LoVo (cell line): Measurements from ENCODE around the gene PCYOX1L.

Source experiments
- DNase-seq: peaks from one replicate; pipeline ENCODE4 v3.0.0-alpha.2; 2016; ENCODE audit warnings: low spot score

PCYOX1L gene

DNA sequence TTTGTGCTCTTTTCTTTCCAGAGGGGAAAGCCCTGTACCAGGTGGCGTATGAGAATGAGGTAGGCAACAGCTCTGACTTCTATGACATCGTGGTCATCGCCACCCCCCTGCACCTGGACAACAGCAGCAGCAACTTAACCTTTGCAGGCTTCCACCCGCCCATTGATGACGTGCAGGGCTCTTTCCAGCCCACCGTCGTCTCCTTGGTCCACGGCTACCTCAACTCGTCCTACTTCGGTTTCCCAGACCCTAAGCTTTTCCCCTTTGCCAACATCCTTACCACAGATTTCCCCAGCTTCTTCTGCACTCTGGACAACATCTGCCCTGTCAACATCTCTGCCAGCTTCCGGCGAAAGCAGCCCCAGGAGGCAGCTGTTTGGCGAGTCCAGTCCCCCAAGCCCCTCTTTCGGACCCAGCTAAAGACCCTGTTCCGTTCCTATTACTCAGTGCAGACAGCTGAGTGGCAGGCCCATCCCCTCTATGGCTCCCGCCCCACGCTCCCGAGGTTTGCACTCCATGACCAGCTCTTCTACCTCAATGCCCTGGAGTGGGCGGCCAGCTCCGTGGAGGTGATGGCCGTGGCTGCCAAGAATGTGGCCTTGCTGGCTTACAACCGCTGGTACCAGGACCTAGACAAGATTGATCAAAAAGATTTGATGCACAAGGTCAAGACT is 10.3 kb downstream of the PCYOX1L start:
- DNase-seq = no peak

- no peak for DNase-seq
Measured at GRCh38 chr5:149370878-149371277, 13.0 kb downstream of the PCYOX1L start.

- DNase-seq = peak; percentile 58
Measured at GRCh38 chr5:149371296-149371962, 13.6 kb downstream of the PCYOX1L start.

DNA sequence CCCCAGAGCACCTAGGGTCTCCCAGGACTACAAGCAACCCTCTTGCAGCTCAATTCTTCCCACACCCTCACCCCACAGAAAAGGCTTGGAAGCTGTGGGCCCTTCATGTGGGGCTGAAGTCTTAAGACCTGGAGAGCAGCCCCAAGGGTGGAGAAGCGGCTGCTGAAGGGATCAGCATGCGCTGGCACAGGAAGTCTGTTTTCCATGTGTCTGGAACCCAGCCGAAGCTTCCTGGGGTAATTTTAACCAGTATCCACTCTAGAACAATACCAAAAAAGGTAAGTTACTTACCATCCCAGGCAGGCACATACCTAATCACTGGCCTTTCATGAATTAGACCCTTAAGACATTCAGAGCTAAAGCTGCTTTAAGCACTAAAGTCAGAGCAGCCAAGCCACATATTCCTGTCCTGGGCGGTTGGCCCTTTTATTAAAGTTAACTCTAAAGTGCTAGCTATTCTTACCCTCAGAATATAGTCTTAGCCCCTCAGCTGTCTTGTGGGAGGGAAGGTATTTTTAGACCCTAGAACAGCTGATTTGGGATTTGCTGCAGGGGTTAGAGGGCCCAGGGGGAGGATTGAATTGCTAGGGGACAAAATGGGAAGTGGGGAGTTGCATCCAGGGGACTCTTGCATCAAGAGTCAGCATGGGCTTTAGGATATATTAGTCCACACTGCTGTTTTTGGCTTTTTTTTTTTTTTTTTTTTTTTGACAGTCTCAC is 14.4 kb downstream of the PCYOX1L start:
- DNase-seq = no peak

DNA sequence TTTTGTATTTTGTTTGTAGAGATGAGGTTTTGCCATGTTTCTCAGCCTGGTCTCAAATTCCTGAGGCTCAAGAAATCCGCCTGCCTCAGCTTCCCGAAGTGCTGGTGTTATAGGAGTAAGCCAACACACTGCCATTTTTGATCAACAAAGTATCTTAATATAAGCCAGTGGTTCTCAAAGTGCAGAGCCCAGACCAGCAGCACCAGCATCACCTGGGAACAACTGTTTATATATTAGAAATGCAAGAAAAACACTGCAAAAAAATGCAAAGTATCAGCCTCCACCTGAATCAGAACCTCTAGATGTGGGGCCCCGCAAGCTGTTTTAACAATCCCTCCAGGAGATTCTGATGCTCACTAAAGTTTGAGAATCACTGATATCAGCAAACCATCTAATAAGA is 15.1 kb downstream of the PCYOX1L start:
- DNase-seq = no peak

GRCh38 chr5:149374303-149374702 is 16.5 kb downstream of the PCYOX1L start:
- DNase-seq = no peak

GRCh38 chr5:149374801-149375200 is 17.0 kb downstream of the PCYOX1L start:
- no peak for DNase-seq

DNA sequence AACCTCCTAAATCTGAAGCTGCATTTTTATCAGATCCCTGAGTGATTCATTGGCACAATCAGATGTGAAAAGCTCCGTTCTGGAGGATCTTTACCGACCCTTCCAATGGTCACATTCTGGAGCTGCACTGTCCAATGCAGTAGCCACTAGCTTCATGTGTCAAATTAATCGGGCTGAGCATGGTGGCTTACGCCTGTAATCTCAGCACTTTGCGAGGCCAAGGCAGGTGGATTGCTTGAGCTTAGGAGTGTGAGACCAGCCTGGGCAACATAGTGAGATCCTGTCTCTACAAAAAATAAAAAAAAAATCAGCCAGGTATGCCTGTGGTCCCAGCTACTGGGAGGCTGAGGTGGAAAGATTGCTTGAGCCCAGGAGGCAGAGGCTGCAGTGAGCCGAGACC is 17.6 kb downstream of the PCYOX1L start:
- DNase-seq = no peak

GRCh38 chr5:149376104-149376503 is 18.3 kb downstream of the PCYOX1L start:
- no peak for DNase-seq

- no peak for DNase-seq
Measured at GRCh38 chr5:149376711-149377447, 19.0 kb downstream of the PCYOX1L start.

- no peak for DNase-seq
Measured at GRCh38 chr5:149378241-149378820, 20.5 kb downstream of the PCYOX1L start.

DNA sequence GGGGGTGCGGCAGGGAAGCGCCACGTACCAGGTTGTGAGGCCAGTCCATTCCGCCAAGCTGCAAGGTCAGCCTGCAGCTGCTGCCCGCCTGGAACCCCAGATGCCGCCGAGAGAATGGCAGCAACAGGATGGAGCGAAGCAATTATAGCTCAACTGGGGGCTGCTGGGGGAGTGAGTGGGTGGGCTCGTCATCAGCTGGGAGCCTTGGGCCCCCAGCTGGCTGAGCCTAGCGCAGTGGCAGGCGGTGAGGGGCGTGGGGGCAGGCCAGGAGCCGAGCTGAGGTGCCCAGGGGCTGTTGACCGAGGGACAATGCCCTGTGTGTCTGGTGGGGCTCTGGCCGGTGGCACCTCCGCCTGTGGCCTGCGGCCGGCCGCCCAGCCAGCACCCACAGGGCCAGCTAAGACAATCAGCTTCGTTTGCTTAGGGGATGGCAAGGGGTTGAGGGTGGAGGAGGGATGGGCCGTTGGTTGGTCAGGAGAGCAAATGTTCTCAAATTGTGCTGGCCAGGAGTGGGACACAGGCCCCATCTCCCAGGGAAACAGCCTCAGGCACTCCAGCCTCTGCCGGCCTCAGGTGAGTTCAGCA is 21.4 kb downstream of the PCYOX1L start, which contains the start of gene IL17B:
Gene IL17B, minus strand, starts transcription at position 116 of the 585 bp plus-strand sequence. Its CDS starts 67 bp downstream, at position 49.
- no peak for DNase-seq

DNA sequence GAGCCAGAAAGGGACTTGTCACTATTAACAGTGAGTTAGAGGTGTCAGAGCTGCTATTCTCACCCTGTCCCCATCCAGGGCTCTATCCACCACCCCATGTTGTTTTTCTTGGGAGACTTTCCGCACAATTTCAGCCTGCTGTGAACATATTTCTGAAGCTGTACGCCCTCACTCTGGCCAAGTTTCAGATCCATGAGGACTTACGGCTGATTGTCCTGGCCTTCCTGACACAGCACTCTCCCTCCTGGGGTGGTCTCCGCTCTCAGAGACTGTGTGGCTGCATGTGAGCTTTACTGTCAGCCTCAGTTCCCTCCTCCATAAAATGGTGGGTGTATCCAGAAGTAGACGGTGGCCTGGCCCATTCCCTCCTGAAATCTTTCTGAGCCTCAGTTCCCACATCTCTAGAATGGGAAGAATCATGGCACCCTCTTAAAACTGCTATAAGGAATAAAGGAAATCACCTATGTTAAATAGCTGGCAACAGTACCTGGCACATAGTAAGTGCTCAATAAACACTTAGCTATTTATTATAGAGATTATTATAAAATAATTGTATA is 22.1 kb downstream of the PCYOX1L start:
- DNase-seq = no peak

DNA sequence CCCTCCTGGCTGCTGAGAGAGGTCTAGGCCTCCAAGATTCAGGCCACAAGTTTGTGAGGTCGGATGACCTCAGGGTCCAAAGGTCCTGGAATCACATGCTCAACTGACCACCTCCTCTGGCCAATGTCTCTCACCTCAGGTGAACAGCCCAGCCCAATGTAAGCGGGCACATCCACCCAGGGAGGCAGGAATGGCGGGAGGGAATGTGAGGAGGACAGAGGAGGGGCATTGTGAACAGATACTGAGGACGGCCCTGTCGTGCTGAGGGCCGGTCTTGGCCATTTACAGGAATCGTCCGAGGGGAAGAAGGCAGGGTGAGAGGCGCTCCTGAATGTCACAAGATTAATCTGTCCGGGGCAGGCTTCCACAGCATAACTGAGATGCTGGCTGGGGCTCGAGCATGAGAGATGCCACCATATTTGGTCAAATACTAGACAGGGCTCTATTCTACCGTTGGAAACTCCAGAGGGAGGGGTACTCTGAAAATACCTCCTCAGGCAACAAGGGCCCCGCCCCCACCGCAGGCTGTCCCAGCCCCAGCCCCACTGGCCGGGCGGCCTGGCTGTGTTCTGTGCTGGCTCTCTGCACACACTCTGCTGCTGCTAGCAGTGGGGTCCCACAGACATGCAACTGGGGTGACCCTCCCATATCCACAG is 22.7 kb downstream of the PCYOX1L start:
- no peak for DNase-seq

- no peak for DNase-seq
Measured at GRCh38 chr5:149381261-149381985, 23.6 kb downstream of the PCYOX1L start.

- peak; percentile 76 for DNase-seq
Measured at GRCh38 chr5:149381986-149382338, 24.1 kb downstream of the PCYOX1L start.

GRCh38 chr5:149382517-149383220 is 24.8 kb downstream of the PCYOX1L start:
- no peak for DNase-seq

GRCh38 chr5:149383399-149383798 is 25.6 kb downstream of the PCYOX1L start:
- no peak for DNase-seq

DNA sequence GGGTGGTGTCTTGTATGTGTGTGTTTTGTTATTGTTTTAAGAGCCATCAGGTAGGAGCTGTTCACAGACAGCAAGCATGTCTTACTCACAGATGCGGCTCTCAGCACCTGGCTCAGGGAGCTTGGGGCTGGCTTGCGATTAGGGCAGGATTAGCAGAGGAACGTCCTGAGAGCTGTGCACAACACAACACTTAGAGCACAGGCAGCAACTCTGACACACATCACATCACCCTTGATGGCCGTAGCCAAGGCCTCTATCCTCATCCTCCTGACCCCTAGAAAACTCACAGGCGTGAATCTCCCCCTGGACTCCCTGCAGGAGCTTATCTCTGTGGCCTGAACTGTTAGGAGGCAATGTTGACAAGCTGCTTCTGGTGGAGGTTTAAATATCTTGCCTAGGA is 28.3 kb downstream of the PCYOX1L start:
- DNase-seq = no peak
